ENCODE measurements around the gene NFIB. TPM values are rescaled to one million over a fixed set of nuclear protein-coding genes. Genes with fewer than 3 reads are reported as not detected.

The NFIB gene
- total and polyA plus RNA-seq, 2 donors (not counting 3 experiments of a cell fraction or from before 2014, with no cell fraction given): 26.4 to 174 TPM

DNA sequence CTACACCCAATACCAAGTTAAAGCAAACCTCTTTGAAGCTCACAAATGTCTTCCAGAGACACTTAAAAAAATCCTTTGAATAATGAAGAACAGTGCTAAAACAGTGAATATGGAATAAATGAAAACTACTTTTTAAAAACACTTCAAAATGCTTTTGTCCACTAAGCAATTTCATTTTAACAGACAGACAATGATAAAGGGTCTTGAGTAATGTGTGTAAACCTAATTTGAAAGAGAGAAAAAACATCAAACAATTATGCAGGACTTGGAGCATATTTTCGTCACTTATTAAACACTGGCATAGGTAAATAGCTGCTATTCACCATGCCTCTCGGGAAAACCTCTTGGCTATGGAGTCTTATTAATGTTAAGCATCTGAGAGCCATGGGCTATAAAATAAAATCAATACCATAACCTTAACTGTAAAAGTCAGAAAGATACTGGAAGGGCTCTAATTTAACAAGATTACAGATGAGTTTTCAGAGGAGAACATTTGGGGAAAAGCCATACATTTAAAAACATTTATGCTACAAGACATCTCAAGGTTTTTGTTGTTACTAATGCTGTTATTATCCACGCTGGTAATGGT, 177.8 kb downstream of the NFIB start:
- Histone ChIP-seq H2AFZ (ENCODE audit: low read depth, low read length) (no peak overlapping the region), H3K27me3 (ENCODE audit: control insufficient read depth in 2 of 2, insufficient read depth in 2 of 2, low read length in 2 of 2) (no peaks in the 10 kb centered on the region), H3K36me3 (ENCODE audit: control insufficient read depth in 2 of 2, extremely low read depth in 1 of 2, insufficient read depth in 2 of 2, low read length in 2 of 2) (peaks cover 3 to 11% of the 10 kb centered on the region in 2 experiments), H3K9me1 (replicated peaks; ENCODE audit: control insufficient read depth, extremely low read depth, insufficient read depth, low read length) (no peaks in the 10 kb centered on the region), H4K20me1 (replicated peaks; ENCODE audit: control insufficient read depth, extremely low read depth, insufficient read depth, low read length) (no peaks in the 10 kb centered on the region), H3K27ac (ENCODE audit: insufficient read depth, low read depth, low read length) (no peak overlapping the region), H3K9ac (replicated peaks; ENCODE audit: extremely low read depth, insufficient read depth, low read length) (no peak overlapping the region), H3K4me1 (ENCODE audit: control insufficient read depth, extremely low read depth, insufficient read depth, low read length) (no peaks in the 10 kb centered on the region), H3K4me3 (replicated peaks in 1 of 3; ENCODE audit: insufficient read depth in 1 of 3, low read depth in 1 of 3, low read length in 3 of 3) (no peak overlapping the region), H3K9me3 (replicated peaks; ENCODE audit: control insufficient read depth, insufficient read depth, low read length) (no peaks in the 10 kb centered on the region), H3K4me2 (ENCODE audit: insufficient read depth, low read length) (no peak overlapping the region), H3K79me2 (ENCODE audit: control insufficient read depth, insufficient read depth, low read length) (no peaks in the 10 kb centered on the region)
- no peak for FAIRE-seq
- TF ChIP-seq JUN (IDR thresholded peaks at IDR 0.05; ENCODE audit: borderline replicate concordance, insufficient read depth, insufficient read length, low read depth): no peak
- TF ChIP-seq POLR2AphosphoS5 (IDR thresholded peaks at IDR 0.05; ENCODE audit: insufficient read depth, low read depth, low read length): no peak
- TF ChIP-seq GATA2 (IDR thresholded peaks at IDR 0.05; ENCODE audit: insufficient read depth, insufficient read length, low read depth, low read length): no peak
- TF ChIP-seq, protein P1, sequence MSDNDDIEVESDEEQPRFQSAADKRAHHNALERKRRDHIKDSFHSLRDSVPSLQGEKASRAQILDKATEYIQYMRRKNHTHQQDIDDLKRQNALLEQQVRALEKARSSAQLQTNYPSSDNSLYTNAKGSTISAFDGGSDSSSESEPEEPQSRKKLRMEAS (IDR thresholded peaks at IDR 0.05; ENCODE audit: insufficient read depth, insufficient read length): no peak
- TF ChIP-seq FOS (IDR thresholded peaks at IDR 0.05; ENCODE audit: borderline replicate concordance, insufficient read depth, low read length): no peak
- no peak for TF ChIP-seq EZH2 (IDR thresholded peaks at IDR 0.05; ENCODE audit: borderline replicate concordance, low read depth, low read length, severe bottlenecking)
- no peak for TF ChIP-seq POLR2A (IDR thresholded peaks at IDR 0.05; ENCODE audit: low read depth, low read length)
- TF ChIP-seq, protein P2, sequence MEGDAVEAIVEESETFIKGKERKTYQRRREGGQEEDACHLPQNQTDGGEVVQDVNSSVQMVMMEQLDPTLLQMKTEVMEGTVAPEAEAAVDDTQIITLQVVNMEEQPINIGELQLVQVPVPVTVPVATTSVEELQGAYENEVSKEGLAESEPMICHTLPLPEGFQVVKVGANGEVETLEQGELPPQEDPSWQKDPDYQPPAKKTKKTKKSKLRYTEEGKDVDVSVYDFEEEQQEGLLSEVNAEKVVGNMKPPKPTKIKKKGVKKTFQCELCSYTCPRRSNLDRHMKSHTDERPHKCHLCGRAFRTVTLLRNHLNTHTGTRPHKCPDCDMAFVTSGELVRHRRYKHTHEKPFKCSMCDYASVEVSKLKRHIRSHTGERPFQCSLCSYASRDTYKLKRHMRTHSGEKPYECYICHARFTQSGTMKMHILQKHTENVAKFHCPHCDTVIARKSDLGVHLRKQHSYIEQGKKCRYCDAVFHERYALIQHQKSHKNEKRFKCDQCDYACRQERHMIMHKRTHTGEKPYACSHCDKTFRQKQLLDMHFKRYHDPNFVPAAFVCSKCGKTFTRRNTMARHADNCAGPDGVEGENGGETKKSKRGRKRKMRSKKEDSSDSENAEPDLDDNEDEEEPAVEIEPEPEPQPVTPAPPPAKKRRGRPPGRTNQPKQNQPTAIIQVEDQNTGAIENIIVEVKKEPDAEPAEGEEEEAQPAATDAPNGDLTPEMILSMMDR (IDR thresholded peaks at IDR 0.05; ENCODE audit: extremely low read depth in 1 of 2, insufficient read depth in 1 of 2, low read depth in 1 of 2, low read length in 2 of 2): no peak
- no peak for TF ChIP-seq MYC (IDR thresholded peaks at IDR 0.05; ENCODE audit: low read depth, low read length)
- ChIA-PET POLR2A (no interaction called here), CTCF (no interaction called here)
- BruUV-seq (replicated peaks): no TSS peak
- dilution Hi-C loops (cut with MboI; ENCODE audit: extremely low pct_ligation_motif_present, low sequenced_read_pairs): no loop called here
- intact Hi-C loops (cut with micrococcal nuclease): no loop called here
- no peak for DNase-seq (ENCODE audit: low read depth, low spot score)

All from endothelial cell of umbilical vein (primary cell).